Mammary epithelial cell (primary cell): ENCODE results near the gene TRAF4.

Source experiments
- EZH2 ChIP-seq: IDR thresholded peaks from 2 replicates; pipeline ENCODE4 v1.6.1; 2012; ENCODE audit warnings: low read length, inconsistent platforms, borderline replicate concordance
- TF ChIP-seq, protein P1 (sequence below), 2 donors: IDR thresholded peaks in 1 of 2; conservative IDR thresholded peaks in 1 of 2; 2 replicates each; pipeline ENCODE4 v1.5.1; 2011 to 2012; ENCODE audit warnings: inconsistent platforms in 2 of 2, low read length in 2 of 2, mild to moderate bottlenecking in 2 of 2, control low read depth in 1 of 2, low read depth in 1 of 2; ENCODE audit not compliant: insufficient read depth in 1 of 2; ENCODE audit errors: extremely low read depth in 1 of 2

DNA sequence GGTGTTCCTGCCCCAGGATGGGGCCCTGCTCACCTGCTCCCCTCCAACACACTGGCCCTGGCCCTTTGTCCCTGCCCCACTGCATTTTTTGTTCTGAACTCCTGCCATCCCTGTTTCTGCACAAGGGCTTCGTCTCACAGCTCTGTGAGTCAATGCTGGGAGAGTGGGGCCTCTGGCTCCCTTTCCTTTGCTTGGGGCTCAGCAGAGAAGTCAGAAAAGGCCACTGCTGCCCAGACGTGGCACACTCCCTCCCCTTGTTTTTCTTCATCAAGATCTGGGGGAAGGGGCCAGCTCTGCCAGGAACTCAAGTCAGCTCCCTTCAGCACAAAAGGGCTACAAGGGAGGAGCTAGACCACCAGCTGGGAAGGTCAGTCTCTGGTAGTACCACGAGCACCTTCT, 41.1 kb upstream of the TRAF4 start:
- TF ChIP-seq, protein P1, sequence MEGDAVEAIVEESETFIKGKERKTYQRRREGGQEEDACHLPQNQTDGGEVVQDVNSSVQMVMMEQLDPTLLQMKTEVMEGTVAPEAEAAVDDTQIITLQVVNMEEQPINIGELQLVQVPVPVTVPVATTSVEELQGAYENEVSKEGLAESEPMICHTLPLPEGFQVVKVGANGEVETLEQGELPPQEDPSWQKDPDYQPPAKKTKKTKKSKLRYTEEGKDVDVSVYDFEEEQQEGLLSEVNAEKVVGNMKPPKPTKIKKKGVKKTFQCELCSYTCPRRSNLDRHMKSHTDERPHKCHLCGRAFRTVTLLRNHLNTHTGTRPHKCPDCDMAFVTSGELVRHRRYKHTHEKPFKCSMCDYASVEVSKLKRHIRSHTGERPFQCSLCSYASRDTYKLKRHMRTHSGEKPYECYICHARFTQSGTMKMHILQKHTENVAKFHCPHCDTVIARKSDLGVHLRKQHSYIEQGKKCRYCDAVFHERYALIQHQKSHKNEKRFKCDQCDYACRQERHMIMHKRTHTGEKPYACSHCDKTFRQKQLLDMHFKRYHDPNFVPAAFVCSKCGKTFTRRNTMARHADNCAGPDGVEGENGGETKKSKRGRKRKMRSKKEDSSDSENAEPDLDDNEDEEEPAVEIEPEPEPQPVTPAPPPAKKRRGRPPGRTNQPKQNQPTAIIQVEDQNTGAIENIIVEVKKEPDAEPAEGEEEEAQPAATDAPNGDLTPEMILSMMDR (conservative IDR thresholded peaks at IDR 0.05 in 1 of 2, IDR thresholded peaks at IDR 0.05 in 1 of 2; ENCODE audit: extremely low read depth in 1 of 2, insufficient read depth in 1 of 2, low read depth in 1 of 2, low read length in 2 of 2): no peak
- TF ChIP-seq EZH2: no peak
